DMS153 (cell line): Measurements from ENCODE around the gene PCSK1N.
"Not testable (repeated sequence)": the region's sequence is repeated elsewhere in the genome, so short reads cannot be mapped to it uniquely, and the experiment has no call there.

Source experiments
- DNase-seq: peaks from one replicate; lab custom pipeline; 2025; lab: John Stamatoyannopoulos, UW

Gene PCSK1N, protein sequence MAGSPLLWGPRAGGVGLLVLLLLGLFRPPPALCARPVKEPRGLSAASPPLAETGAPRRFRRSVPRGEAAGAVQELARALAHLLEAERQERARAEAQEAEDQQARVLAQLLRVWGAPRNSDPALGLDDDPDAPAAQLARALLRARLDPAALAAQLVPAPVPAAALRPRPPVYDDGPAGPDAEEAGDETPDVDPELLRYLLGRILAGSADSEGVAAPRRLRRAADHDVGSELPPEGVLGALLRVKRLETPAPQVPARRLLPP

GRCh38 chrX:48835524-48836329 lies at the start of gene PCSK1N:
PCSK1N (minus strand) TSS chrX:48835610; CDS start chrX:48835532, 78 bp downstream.
- DNase-seq = no peak

DNA sequence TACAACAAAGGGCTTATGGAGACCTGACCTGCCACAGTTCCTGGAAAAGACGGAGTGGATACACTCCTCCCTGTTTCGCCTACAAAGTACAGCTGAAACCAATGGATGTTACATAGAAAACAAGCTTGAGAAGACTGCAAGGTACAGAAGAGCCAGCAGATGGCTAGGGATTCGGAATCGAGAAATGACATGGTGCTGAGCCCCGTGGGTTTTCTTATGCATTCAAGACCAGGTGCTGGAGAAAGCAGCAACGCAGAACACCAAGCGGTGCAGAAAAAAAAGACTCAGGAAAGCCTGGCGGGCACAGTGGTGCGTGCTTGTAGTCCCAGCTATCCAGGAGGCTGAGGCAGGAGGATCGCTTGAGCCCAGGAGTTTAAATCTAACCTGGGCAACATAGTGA lies 48.3 kb upstream of the PCSK1N start:
- no peak for DNase-seq

DNA sequence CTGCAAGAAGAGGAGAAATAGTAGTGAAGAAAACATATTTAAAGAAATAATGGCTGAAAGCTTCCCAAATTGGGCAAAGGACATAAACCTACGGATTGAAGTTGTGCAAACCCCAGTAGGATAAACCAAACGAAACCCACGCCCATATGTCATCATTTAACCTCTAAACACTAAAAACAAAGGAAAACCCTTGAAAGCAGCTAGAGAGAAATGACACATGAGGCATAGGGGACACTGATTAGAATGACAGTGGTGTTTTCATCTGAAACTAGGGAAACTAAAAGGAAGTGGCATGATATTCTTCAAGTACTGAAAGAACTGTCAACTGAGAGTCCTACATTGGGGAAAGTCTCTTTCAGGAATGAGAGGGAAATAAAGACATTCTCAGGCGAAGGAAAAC lies 41.5 kb upstream of the PCSK1N start:
- not testable (repeated sequence) for DNase-seq

DNA sequence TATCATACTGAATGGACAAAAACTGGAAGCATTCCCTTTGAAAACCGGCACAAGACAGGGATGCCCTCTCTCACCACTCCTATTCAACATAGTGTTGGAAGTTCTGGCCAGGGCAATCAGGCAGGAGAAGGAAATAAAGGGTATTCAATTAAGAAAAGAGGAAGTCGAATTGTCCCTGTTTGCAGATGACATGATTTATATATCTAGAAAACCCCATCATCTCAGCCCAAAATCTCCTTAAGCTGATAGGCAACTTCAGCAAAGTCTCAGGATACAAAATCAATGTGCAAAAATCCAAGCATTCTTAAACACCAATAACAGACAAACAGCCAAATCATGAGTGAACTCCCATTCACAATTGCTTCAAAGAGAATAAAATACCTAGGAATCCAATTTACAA lies 36.6 kb upstream of the PCSK1N start:
- DNase-seq = not testable (repeated sequence)

DNA sequence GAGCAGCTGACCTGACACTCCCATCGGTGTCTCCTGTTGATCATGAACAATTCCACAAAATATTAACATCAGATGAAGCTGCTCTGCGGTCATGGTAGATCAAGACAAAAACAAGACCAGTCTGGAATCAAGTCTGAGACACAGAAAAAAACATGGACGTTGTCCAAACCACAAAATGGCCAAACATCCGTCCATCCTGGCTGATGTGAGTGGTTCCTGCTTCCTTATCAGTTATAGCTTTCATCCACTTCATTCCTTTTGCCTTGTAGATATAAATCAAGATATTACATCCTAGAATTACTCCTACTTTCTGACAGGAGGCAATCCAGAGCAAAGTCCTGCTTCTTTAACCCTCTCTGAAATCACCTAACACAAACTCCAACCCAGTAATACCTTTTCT lies 28.8 kb upstream of the PCSK1N start:
- DNase-seq = no peak

DNA sequence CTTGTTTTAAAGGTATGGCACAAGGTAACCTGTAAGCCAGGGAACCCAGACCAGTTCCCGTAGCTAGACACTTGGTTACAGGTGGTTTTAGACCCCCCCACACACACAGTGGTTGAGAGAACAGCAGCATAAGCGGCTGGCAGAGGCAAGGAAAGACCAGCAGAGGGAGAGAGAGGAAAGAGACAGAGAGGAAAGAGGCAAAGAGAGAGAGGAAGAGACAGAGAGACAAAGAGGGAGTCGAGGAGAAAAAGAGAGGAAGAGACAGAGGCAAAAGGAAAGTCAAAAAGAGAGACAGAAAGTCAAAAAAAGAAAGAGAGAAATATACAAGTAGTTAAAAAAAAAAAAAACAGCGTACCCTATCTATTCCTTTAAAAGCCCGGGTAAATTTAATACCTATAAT lies 19.5 kb upstream of the PCSK1N start:
- no peak for DNase-seq

- DNase-seq = not testable (repeated sequence)
Observed at GRCh38 chrX:48854121-48854804, 18.9 kb upstream of the PCSK1N start.

- DNase-seq = not testable (repeated sequence)
Observed at GRCh38 chrX:48853494-48853893, 18.1 kb upstream of the PCSK1N start.

DNA sequence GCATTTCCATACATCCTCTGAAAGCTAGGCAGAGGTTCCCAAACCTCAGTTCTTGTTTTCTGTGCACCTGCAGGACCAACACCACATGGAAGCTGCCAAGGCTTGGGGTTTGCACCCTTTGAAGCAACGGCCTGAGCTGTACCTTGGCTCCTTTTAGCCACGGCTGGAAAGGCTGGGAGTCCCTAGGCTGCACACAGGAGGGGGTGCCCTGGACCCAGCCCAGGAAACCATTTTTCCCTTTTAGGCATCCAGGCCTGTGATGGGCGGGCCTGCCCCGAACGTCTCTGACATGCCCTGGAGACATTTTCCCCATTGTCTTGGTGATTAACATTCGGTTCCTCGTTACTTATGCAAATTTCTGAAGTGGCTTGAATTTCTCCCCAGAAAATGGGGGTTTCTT lies 17.4 kb upstream of the PCSK1N start:
- DNase-seq = no peak

GRCh38 chrX:48848847-48849246 lies 13.4 kb upstream of the PCSK1N start:
- DNase-seq = no peak

GRCh38 chrX:48839686-48840085 lies 4.3 kb upstream of the PCSK1N start:
- DNase-seq = no peak

GRCh38 chrX:48834383-48834709 lies 1.1 kb downstream of the PCSK1N start:
- DNase-seq = no peak

- no peak for DNase-seq
Observed at GRCh38 chrX:48833542-48834138, 1.8 kb downstream of the PCSK1N start.

GRCh38 chrX:48831909-48832291 lies 3.5 kb downstream of the PCSK1N start:
- DNase-seq = no peak

- DNase-seq = no peak
Observed at GRCh38 chrX:48831136-48831908, 4.1 kb downstream of the PCSK1N start.

GRCh38 chrX:48829016-48829735 lies 6.2 kb downstream of the PCSK1N start:
- DNase-seq = no peak

DNA sequence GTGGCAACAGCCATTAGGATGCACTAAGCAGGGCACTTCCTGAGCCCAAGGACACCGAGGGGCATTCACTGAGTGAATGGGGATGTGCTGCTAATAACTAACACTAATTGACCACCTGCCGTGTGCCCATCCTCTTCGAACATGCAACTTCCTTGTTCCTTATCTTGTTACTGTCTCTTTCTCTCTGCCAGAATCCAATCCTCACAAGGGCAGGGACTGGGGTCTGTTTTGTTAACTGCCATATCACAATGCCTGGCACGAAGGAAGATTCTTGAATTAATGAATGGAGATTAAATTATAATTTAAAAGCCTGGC lies 7.8 kb downstream of the PCSK1N start:
- DNase-seq = no peak

DNA sequence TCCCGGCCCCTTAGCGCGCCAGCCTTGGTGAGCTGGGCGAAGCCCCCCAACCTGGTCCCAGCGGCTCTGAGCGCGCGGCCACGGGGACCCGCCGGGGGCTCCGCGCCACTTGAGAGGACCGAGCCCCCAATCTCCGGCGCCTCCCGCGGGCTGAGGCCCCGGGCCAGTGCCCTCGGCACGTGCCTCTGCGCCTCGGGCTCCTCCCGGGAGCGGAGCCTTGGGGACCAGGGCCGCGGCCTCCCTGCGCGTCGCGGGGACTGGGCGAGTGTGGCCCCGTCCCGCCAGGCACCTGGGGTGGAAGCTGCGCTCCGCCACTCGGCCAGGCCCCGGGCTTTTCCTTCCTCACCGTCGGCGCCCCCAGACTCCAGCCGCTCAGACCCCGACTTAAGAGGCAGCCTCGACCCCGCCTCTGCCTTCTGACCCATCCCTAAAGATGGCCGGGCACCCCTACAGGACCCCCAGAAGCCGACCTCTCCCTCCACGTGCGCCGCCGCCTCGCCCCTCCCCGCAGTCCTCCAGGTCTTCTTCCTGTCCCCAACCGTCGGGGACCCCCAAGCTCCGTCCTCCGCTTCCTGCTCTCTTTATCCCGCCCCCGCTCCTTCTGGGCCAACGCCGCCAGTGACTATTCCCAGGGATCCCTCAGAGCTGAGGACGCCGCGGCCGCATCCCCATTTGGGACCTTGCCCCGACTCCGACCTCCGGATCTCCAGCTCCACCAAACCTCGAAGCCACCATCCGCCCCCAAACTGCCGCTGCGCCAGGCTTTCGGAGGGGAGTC lies 8.3 kb downstream of the PCSK1N start:
- DNase-seq = no peak

DNA sequence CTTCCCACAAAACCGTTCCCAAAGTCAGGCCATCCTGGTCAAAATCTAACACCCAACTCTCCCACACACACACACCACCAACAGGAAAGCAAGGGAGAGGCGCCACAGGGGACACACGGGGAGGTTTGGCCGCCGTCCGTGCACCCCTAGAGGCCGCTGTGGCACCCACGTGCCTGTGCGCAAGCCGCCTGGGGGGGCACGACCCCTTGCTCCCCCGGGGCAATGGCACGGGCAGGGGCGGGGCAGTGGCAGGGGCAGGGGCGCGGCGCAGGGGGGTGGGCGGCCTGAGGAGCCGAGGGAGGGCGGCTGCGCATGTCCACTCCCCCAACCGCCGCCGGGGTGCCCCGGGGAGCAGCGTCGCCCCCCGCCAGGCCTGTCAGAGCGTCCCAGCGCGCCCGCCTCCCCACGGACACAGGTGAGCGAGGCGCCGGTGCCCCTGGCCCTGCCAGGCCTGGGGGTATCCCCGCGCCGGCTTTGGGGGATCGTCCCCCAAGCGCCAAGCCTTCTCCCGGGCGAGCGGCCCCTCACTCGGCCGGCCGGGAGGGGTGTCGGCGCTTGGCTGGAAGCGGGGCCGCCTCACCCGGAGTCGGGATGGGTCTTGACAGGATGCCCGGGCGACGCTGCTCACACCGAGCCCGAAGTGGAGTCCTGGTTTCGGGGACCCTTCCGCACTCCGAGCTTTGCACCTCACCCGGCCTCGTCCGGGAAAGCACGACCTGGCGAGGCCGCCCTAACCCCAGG lies 9.1 kb downstream of the PCSK1N start, which contains the start of gene ERAS:
ERAS (plus strand) TSS at position 379 of the 741 bp plus-strand sequence. CDS start 2,611 bp downstream, outside the sequence.
- no peak for DNase-seq

DNA sequence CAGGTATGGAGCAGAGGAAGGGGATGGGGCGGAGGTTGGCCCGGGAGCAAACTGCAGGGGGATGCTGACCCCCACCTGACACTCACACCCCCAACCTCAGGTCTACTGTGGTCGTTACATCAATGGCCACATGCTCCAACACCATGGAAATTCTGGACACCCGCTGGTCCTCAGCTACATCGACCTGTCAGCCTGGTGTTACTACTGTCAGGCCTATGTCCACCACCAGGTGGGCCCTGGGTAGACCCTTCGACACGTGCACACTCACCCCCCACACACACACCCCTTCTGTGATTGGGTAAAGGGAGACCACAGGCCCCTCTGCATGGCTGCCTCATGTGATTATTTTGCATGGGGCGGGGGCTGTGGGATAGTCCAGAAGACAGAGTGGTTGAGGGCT lies 11.3 kb downstream of the PCSK1N start:
- DNase-seq = no peak
